Femur (tissue), 1 donor: ENCODE measurements around the gene ARL6IP6.
"Not testable (repeated sequence)": the region's sequence is repeated elsewhere in the genome, so short reads cannot be mapped to it uniquely, and the experiment has no call there.

Source experiments
- DNase-seq: peaks from one replicate; pipeline ENCODE4 v3.0.0-alpha.2; 2017

ARL6IP6 gene

GRCh38 chr2:152723918-152724317 lies 5.5 kb downstream of the ARL6IP6 start:
- DNase-seq, result no peak

DNA sequence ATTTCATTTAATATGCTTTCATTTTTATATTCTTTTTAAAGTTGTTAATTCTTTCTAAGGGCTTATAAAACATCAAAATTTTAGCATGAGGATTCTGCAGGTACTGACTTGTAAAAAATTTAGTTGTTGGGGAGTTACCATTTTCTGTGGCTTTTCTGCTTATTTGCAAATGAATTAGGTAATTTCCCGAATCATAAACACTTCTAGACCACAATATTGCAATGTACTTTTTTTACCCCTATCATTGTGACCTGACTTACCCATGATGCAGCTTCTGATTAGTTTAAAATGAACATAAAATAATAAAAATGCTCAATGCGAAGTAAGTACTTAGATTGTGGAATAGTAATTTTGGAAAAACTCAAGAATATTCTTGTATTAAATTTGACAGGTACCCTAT lies 11.4 kb downstream of the ARL6IP6 start:
- no peak for DNase-seq

- no peak for DNase-seq
Measured at GRCh38 chr2:152730591-152731333, 12.3 kb downstream of the ARL6IP6 start.

GRCh38 chr2:152737509-152737908 lies 19.1 kb downstream of the ARL6IP6 start:
- DNase-seq, result not testable (repeated sequence)

DNA sequence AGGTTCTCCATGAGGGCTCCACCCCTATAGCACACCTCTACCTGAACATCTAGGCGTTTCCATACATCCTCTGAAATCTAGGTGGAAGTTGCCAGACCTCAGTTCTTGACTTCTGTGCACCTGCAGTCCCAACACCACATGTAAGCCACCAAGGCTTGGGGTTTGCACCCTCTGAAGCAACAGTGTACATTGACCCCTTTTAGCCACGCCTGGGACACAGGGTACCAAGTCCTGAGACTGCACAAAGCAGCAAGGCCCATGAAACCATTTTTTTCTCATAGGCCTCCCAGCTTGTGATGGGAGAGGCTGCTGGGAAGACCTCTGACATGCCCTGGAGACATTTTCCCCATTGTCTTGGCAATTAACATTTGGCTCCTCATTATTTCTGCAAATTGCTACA lies 20.0 kb downstream of the ARL6IP6 start:
- no peak for DNase-seq

DNA sequence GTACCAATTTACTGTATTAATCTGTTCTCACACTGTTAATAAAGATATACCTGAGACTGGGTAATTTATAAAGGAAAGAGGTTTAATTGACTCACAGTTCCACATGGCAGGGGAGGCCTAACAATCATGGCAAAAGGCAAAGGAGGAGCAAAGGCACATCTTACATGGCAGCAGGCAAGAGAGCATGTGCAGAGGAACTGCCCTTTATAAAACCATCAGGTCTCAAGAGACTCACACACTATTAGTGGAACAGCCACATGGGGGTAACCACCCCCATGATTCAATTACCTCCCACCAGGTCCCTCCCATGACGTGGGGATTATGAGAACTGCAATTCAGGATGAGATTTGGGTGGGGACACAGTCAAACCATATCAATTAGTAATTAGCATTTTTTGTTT lies 21.3 kb downstream of the ARL6IP6 start:
- not testable (repeated sequence) for DNase-seq

GRCh38 chr2:152740743-152741328 lies 22.4 kb downstream of the ARL6IP6 start:
- DNase-seq, result no peak

DNA sequence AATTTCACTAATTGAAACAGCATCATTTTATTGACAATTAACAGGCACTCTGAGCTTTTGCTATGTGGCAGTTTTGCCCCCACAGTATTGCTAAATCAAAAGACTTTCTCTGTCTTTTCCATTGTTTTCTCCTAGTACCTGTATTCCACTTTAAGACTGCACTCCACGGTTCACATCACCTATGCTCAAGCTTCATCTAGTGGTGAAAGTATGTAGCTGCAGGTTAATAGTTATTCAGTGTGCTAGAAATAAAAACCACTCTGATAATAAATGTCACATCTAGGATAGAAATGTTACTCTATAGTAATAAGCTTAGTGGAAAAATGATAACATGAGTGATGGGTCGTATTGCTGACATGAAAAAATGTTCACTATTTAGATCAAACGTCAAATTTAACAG lies 24.6 kb downstream of the ARL6IP6 start:
- DNase-seq, result no peak

GRCh38 chr2:152747751-152748150 lies 29.3 kb downstream of the ARL6IP6 start:
- DNase-seq, result not testable (repeated sequence)

DNA sequence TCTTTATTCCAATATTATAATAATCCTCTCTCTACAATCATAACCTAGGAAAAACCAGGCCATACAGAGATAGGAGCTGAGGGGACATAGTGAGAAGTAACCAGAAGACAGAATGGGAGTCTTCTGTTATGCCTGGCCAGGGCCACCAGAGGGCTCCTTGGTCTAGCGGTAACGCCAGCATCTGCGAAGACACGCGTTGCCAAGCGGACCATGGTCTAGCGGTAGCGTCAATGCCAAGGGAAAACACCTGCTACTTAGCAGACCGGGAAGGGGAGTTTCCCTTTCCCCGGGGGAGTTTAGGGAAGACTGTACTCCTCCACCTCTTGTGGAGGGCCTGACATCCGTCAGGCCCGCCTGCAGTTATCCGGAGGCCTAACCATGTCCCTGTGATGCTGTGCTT lies 36.6 kb downstream of the ARL6IP6 start:
- no peak for DNase-seq

DNA sequence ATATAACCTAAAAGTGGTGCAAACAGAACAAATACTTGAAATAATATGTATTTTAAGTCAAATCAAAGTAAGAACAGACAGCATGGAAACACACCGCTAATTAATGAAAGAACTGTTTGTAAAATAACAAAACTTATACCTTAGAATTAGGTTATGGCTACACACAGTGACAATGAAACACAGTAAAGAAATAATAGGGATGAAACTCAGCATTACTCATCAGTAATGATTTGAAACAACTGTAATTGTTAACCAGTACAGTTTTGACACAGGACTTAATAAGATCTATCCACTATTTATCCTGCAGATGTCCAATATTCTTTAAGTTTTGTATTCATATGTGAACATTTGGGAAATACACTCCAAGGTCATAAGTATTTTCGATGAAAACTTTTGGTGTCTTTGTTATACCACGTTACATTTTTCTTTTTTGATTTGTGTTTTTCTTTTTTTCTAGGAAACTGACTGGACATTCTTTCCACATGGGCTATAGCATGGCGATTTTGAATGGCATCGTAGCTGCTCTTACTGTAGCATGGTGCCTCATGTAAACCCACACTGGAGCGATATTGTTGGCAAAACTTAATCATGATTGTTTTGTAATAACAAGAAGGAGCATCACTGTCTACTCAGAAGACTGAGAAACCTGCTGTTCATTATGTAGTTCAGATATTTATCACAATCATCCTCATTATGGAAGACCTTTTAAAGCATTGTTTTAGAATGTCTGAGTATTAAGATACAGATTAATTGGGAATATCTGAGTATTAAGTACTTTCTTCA lies 41.1 kb downstream of the ARL6IP6 start:
- no peak for DNase-seq

DNA sequence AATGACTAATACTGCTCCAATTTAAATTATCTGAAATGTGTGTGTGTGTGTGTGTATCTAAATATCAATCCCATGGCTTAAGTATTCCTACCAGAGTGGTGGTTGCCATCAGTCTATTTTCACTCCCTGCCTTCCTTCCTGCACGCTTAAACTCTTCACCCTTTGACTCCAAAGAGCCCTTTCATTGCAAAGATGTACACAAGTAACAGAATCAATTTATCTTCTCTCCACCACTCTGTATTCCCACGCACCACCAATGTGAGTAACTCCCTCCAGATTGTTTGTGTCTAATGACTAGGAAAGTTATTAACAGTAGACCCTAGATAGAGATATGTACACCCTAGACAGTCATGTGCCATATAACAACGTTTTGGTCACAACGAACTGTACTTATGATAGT lies 42.8 kb downstream of the ARL6IP6 start:
- no peak for DNase-seq

- no peak for DNase-seq
Measured at GRCh38 chr2:152762202-152762601, 43.8 kb downstream of the ARL6IP6 start.

- not testable (repeated sequence) for DNase-seq
Measured at GRCh38 chr2:152763208-152763607, 44.8 kb downstream of the ARL6IP6 start.

DNA sequence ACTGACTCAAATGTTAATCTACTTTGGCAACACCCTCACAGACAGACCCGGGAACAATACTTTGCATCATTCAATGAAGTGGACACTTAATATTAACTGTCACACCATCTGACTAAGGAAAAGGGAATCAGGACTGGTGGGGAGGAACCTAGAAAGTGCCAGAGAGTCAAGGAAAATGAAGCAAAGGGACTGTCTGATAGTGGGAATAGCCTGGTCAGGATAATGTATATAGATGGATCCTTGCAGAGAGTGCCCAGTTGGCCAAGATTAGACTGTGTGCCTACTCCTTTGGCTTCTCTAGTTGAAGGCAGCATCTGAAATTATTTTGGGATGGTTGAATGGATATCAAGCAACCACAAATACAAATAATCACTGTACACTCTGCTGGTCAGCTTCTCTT lies 45.2 kb downstream of the ARL6IP6 start:
- no peak for DNase-seq

DNA sequence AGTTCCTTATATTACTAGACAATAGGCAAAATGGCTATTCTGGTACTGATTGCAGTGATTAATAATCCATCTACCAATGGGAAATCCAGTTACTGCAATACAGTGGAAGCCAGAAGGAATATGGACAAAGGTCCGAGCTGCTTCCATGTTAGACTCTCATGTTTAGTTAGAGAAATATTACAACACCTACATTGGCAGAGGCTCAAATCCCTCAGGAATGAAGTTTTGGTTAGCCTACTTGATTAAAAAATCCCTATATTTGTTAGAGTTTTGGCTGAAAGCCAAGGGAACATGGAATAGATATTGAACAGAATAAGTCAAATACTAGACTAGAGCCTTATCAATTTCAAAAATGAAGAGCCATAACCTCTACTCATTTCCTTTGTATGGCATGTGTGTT lies 48.5 kb downstream of the ARL6IP6 start:
- DNase-seq, result no peak

GRCh38 chr2:152781175-152781574 lies 62.8 kb downstream of the ARL6IP6 start:
- no peak for DNase-seq

DNA sequence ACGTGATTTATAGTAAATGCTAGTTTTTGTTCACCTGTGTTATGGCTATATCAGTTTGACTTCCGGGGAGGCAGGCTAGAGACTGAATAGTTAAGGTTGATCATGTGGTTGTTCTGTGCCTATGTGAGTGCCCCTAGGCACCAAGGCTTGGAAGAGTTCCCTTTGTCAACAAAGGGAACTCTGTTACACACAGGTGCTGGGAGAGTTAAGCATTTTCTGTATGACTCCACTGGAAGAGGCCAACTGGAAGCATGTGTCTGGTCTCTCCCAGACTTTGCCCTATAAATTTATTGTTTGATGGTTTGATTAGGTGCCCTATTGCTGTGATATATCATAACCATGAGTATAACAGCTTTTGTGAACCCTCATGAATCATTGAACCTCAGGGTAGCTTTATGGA lies 63.8 kb downstream of the ARL6IP6 start:
- DNase-seq, result no peak

- no peak for DNase-seq
Measured at GRCh38 chr2:152790883-152791282, 72.5 kb downstream of the ARL6IP6 start.

DNA sequence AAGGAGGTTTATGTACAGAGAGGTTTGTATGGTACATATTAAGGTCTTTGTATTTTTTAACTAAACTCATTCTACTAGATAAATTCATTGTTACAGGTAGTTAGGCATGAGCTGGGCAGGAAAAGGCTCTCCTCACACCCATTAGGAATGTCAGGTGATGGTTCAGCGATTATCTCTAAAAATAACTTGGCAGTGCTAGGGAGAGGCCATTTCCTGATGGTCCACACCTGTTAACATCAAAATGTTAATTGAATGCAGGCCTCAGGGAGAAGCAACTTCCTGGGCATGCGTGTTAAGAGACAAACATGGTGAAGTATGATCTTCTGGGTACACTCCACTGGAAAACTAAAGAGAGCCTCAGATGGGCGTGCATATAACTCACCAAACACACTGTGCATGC lies 73.6 kb downstream of the ARL6IP6 start:
- DNase-seq, result no peak

DNA sequence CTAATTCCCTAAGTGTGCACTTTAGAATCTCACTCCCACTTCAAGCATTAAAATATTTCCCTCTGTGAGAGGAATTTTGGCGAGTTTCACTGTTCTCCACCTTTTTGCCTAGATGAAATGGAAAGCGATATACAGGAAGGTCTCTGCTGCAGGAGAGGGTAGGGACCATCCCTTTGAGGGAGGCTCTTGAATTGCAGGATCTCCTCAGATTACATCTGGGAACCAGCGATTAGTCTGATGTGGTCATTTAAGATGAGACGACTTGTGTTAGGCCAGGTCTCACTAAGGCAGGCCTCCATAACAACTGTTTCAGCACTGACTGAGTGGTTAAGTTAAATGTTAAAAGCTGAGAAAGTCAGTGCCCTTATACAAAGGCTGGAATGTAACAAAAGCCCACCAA lies 74.6 kb downstream of the ARL6IP6 start:
- no peak for DNase-seq

GRCh38 chr2:152796941-152797340 lies 78.5 kb downstream of the ARL6IP6 start:
- DNase-seq, result no peak

DNA sequence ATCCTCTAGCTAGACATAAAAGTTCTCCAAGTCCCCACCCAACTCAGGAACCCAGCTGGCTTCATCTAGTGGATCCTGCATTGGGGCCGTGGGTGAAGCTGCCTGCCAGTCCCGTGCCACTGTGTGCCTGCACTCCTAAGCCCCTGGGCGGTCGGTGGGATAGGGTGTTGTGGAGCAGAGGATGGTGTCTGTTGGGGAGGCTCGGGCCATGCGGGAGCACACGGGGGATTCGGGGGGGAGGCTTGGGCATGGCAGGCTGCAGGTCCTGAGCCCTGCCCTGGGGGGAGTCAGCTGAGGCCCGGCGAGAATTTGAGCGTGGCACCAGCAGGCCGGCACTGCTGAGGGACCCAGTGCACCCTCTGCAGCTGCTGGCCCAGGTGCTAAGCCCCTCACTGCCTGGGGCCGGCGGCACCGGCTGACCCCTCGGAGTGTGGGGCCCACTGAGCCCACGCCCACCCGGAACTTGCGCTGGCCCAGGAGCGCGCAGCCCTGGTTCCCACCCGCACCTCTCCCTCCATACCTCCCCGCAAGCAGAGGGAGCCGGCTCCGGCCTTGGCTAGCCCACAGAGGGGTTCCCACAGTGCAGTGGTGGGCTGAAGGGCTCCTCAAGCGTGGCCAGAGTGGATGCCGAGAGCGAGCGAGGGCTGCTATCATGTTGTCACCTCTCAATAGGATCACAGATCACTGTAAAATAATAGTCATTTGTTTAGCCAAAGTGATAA lies 86.4 kb downstream of the ARL6IP6 start:
- DNase-seq, result no peak
